GM23338 (cell line): Measurements from ENCODE around the gene MED12L. TPM values are rescaled to one million over a fixed set of nuclear protein-coding genes. Genes with fewer than 3 reads are reported as not detected.

ENCODE experiments used
- ATAC-seq: fragments of 200-7000 bp; cut with Tn5 transposase; 3 replicates; pipeline ENCODE4 v1.9.1; 2020
- DNase-seq: peaks from one replicate; pipeline ENCODE4 v3.0.0-alpha.2; 2015; ENCODE audit warnings: low spot score
- H2AFZ ChIP-seq: fragments of 200-600 bp; sonication (generic); 2 replicates; pipeline ENCODE4 v1.8.0; 2016; ENCODE audit warnings: antibody characterized with exemption, mild to moderate bottlenecking, moderate library complexity
- H3F3A ChIP-seq: fragments of 200-600 bp; sonication (generic); replicated peaks from 2 replicates; pipeline ENCODE4 v1.8.0; 2017; ENCODE audit warnings: antibody characterized with exemption, mixed run types, low read depth
- H3K27ac ChIP-seq: fragments of 200-600 bp; sonication (generic); 2 replicates; pipeline ENCODE4 v1.6.1; 2016; ENCODE audit warnings: low read depth
- H3K27me3 ChIP-seq: fragments of 200-600 bp; sonication (generic); 2 replicates; pipeline ENCODE4 v1.8.0; 2016; ENCODE audit warnings: mild to moderate bottlenecking, mixed run types, moderate library complexity; ENCODE audit not compliant: insufficient read depth
- H3K36me3 ChIP-seq: fragments of 200-600 bp; sonication (generic); 2 replicates; pipeline ENCODE4 v1.8.0; 2016; ENCODE audit warnings: mild to moderate bottlenecking; ENCODE audit not compliant: insufficient read depth
- H3K4me1 ChIP-seq: fragments of 200-600 bp; sonication (generic); 2 replicates; pipeline ENCODE4 v1.8.0; 2016; ENCODE audit warnings: mild to moderate bottlenecking, moderate library complexity; ENCODE audit not compliant: insufficient read depth
- H3K4me2 ChIP-seq: fragments of 200-600 bp; sonication (generic); 2 replicates; pipeline ENCODE4 v1.7.1; 2017; ENCODE audit warnings: mixed run types
- H3K4me3 ChIP-seq: fragments of 200-600 bp; sonication (generic); 2 replicates; pipeline ENCODE4 v1.6.1; 2016; ENCODE audit warnings: mixed run types
- H3K79me2 ChIP-seq: fragments of 200-600 bp; sonication (generic); replicated peaks from 2 replicates; pipeline ENCODE4 v1.8.0; 2017; ENCODE audit warnings: mild to moderate bottlenecking; ENCODE audit not compliant: insufficient read depth
- H3K9me2 ChIP-seq: fragments of 200-600 bp; sonication (generic); 2 replicates; pipeline ENCODE4 v1.8.0; 2017; ENCODE audit not compliant: insufficient read depth
- H4K20me1 ChIP-seq: fragments of 200-600 bp; sonication (generic); replicated peaks from 2 replicates; pipeline ENCODE4 v1.8.0; 2017; ENCODE audit warnings: mild to moderate bottlenecking; ENCODE audit not compliant: insufficient read depth
- H3K27ac Mint-ChIP-seq: 2 replicates; pipeline ENCODE4 v1.8.0; 2020; ENCODE audit warnings: inconsistent platforms, mild to moderate bottlenecking, moderate library complexity, mixed read lengths
- H3K27me3 Mint-ChIP-seq: 3 replicates; pipeline ENCODE4 v1.8.0; 2022; ENCODE audit warnings: low read depth, mild to moderate bottlenecking, moderate library complexity, mixed read lengths, inconsistent platforms; ENCODE audit not compliant: insufficient read depth, poor library complexity
- H3K36me3 Mint-ChIP-seq: 3 replicates; pipeline ENCODE4 v1.8.0; 2021; ENCODE audit warnings: low read depth, mild to moderate bottlenecking, inconsistent platforms, moderate library complexity, mixed read lengths
- H3K4me1 Mint-ChIP-seq: 3 replicates; pipeline ENCODE4 v1.8.0; 2020; ENCODE audit warnings: mild to moderate bottlenecking, inconsistent platforms, mixed read lengths
- H3K4me3 Mint-ChIP-seq: 3 replicates; pipeline ENCODE4 v1.8.0; 2021; ENCODE audit warnings: moderate library complexity, mild to moderate bottlenecking, inconsistent platforms, mixed read lengths
- H3K9me3 Mint-ChIP-seq: 3 replicates; pipeline ENCODE4 v1.8.0; 2020; ENCODE audit warnings: moderate library complexity, mild to moderate bottlenecking, inconsistent platforms, mixed read lengths
- CREB1 ChIP-seq: fragments of 250-450 bp; sonication (Bioruptor Pico); IDR thresholded peaks from 2 replicates; pipeline ENCODE4 v1.5.0; 2020; ENCODE audit warnings: low read depth, mild to moderate bottlenecking, moderate library complexity
- ETS1 ChIP-seq: IDR thresholded peaks from 2 replicates; pipeline ENCODE4 v1.6.1; 2016; ENCODE audit warnings: antibody characterized with exemption
- JUNB ChIP-seq: IDR thresholded peaks from one replicate; pipeline ENCODE4 v1.6.1; 2016; ENCODE audit warnings: antibody characterized with exemption; ENCODE audit not compliant: unreplicated experiment
- NANOG ChIP-seq: IDR thresholded peaks from 2 replicates; pipeline ENCODE4 v1.6.1; 2016; ENCODE audit warnings: antibody characterized with exemption, borderline replicate concordance
- POLR2AphosphoS5 ChIP-seq: IDR thresholded peaks from 2 replicates; pipeline ENCODE4 v1.6.1; 2016; ENCODE audit warnings: antibody characterized with exemption, low read depth
- REST ChIP-seq: IDR thresholded peaks from one replicate; pipeline ENCODE4 v1.6.1; 2018; ENCODE audit warnings: antibody characterized with exemption; ENCODE audit not compliant: unreplicated experiment
- ZNF114 ChIP-seq: fragments of 250-450 bp; sonication (Bioruptor Pico); IDR thresholded peaks from 2 replicates; pipeline ENCODE4 v1.5.0; 2020; ENCODE audit warnings: mild to moderate bottlenecking, moderate library complexity
- ZNF462 ChIP-seq: fragments of 250-450 bp; sonication (Bioruptor Pico); IDR thresholded peaks from 2 replicates; pipeline ENCODE4 v1.5.0; 2020; ENCODE audit warnings: mild to moderate bottlenecking, moderate library complexity
- polyA plus RNA-seq: library from polyadenylated mRNA; unstranded; fragments of >200 nt; fragmentation: Nextera tagmentation; extraction: Ambion mirVana; gene quantifications from 2 replicates; pipeline ENCODE4 v1.2.1, GENCODE V29; 2016
- total RNA-seq: library from RNA; depleted of rRNA; stranded (reverse); fragments of >200 nt; shearing (Covaris generic); gene quantifications from 2 replicates; pipeline ENCODE4 v1.2.3, GENCODE V29; 2014

MED12L gene
- total and polyA plus RNA-seq, 2 experiments from 2014 or later, result 5.7 to 25.0 TPM

- H4K20me1 ChIP-seq, result no peaks in the 10 kb centered on the region
- H2AFZ ChIP-seq, result no peak overlapping the region
- no peak for ATAC-seq
- no peak for DNase-seq
- H3K27ac ChIP-seq, result no peak overlapping the region
- Mint-ChIP-seq H3K27ac (0 out of 2 replicates have a peak overlapping the region, but pooled peaks have one; percentile 19), H3K4me1 (peaks cover 35% of the 10 kb centered on the region), H3K36me3 (peaks cover 4% of the 10 kb centered on the region; the same call in 1 of the 3 replicates), H3K4me3 (no peak overlapping the region), H3K9me3 (no peaks in the 10 kb centered on the region), H3K27me3 (peaks cover 1% of the 10 kb centered on the region)
- H3K4me2 ChIP-seq, result no peak overlapping the region
- no peaks in the 10 kb centered on the region for H3K9me2 ChIP-seq
- no peak overlapping the region for H3K4me3 ChIP-seq
- TF ChIP-seq JUNB, result no peak
- TF ChIP-seq ETS1, result no peak
- no peak for TF ChIP-seq ZNF114 (CRISPR knock-in tag)
- no peak for TF ChIP-seq CREB1
- TF ChIP-seq NANOG, result no peak
- no peak for TF ChIP-seq REST
- TF ChIP-seq ZNF462 (CRISPR knock-in tag), result no peak
- TF ChIP-seq POLR2AphosphoS5, result no peak
- H3K36me3 ChIP-seq, result no peaks in the 10 kb centered on the region
- no peaks in the 10 kb centered on the region for H3K79me2 ChIP-seq
- H3F3A ChIP-seq, result no peaks in the 10 kb centered on the region
- peaks cover 18% of the 10 kb centered on the region for H3K4me1 ChIP-seq
- no peaks in the 10 kb centered on the region for H3K27me3 ChIP-seq
These were observed 277.3 kb downstream of the MED12L start for GRCh38 chr3:151362751-151363174.
